ENCODE results near the gene TEKT2.

TEKT2 gene

GRCh38 chr1:36133484-36133883, 49.6 kb downstream of the TEKT2 start (continued):
- no peak for TF ChIP-seq ZBTB44 (tag by site-specific recombination; IDR thresholded peaks at IDR 0.05)
- TF ChIP-seq ZNF776 (tag by site-specific recombination; IDR thresholded peaks at IDR 0.05; ENCODE audit: borderline replicate concordance) = no peak
- no peak for TF ChIP-seq ZFP37 (tag by site-specific recombination; IDR thresholded peaks at IDR 0.05)
- TF ChIP-seq ZNF223 (tag by site-specific recombination; IDR thresholded peaks at IDR 0.05) = no peak
- TF ChIP-seq ZNF184 (tag by site-specific recombination; IDR thresholded peaks at IDR 0.05) = no peak
- TF ChIP-seq ZNF404 (tag by site-specific recombination; IDR thresholded peaks at IDR 0.05) = no peak
- peak; percentile 91 for TF ChIP-seq ZBTB17 (tag by site-specific recombination; IDR thresholded peaks at IDR 0.05)
- TF ChIP-seq ZNF707 (tag by site-specific recombination; IDR thresholded peaks at IDR 0.05) = no peak
- no peak for TF ChIP-seq ZNF843 (tag by site-specific recombination; IDR thresholded peaks at IDR 0.05)
- 0 out of 2 replicates have a peak, but pooled peaks have one; percentile 15 for TF ChIP-seq ZNF629 (tag by site-specific recombination; IDR thresholded peaks at IDR 0.05)
- TF ChIP-seq KLF9 (tag by site-specific recombination; IDR thresholded peaks at IDR 0.05; ENCODE audit: low read depth) = no peak
- no peak for TF ChIP-seq SETDB1 (IDR thresholded peaks at IDR 0.05; ENCODE audit: insufficient read length, low read length)
- no peak for TF ChIP-seq ZNF366 (tag by site-specific recombination; conservative IDR thresholded peaks at IDR 0.05)
- TF ChIP-seq ZNF398 (tag by site-specific recombination; IDR thresholded peaks at IDR 0.05) = 0 out of 2 replicates have a peak, but pooled peaks have one; percentile 13
- no peak for TF ChIP-seq ZNF155 (tag by site-specific recombination; IDR thresholded peaks at IDR 0.05)
- TF ChIP-seq ZBTB26 (tag by site-specific recombination; optimal IDR thresholded peaks at IDR 0.05) = no peak
- 0 out of 2 replicates have a peak, but pooled peaks have one; percentile 20 for TF ChIP-seq SP3 (tag by site-specific recombination; IDR thresholded peaks at IDR 0.05)
- no peak for TF ChIP-seq ZNF560 (tag by site-specific recombination; IDR thresholded peaks at IDR 0.05; ENCODE audit: borderline replicate concordance)
- no peak for TF ChIP-seq ZNF610 (tag by site-specific recombination; IDR thresholded peaks at IDR 0.05; ENCODE audit: borderline replicate concordance)
- no peak for TF ChIP-seq ZNF280C (tag by site-specific recombination; IDR thresholded peaks at IDR 0.05)
- no peak for TF ChIP-seq KLF7 (tag by site-specific recombination; IDR thresholded peaks at IDR 0.05; ENCODE audit: borderline replicate concordance)
- peak; percentile 26; the same call in 1 of the 2 replicates for TF ChIP-seq PRDM10 (tag by site-specific recombination; IDR thresholded peaks at IDR 0.05)
- no peak for TF ChIP-seq SCRT2 (tag by site-specific recombination; IDR thresholded peaks at IDR 0.05)
- TF ChIP-seq SP2 (tag by site-specific recombination; IDR thresholded peaks at IDR 0.05) = no peak
- no peak for TF ChIP-seq ZNF701 (tag by site-specific recombination; IDR thresholded peaks at IDR 0.05)
- no peak for TF ChIP-seq ZFP3 (tag by site-specific recombination; IDR thresholded peaks at IDR 0.05; ENCODE audit: low read depth)
- TF ChIP-seq ZNF169 (tag by site-specific recombination; IDR thresholded peaks at IDR 0.05) = no peak
- no peak for TF ChIP-seq ZNF830 (tag by site-specific recombination; IDR thresholded peaks at IDR 0.05; ENCODE audit: low read depth)
- no peak for TF ChIP-seq TRIM28 (IDR thresholded peaks at IDR 0.05; ENCODE audit: borderline replicate concordance, low read length)
- TF ChIP-seq ZSCAN18 (tag by site-specific recombination; IDR thresholded peaks at IDR 0.05) = no peak

All from HEK293 (cell line).